ENCODE measurements around the gene ZNF549.

The ZNF549 gene

GRCh38 chr19:57566396-57567265 lies 39.5 kb downstream of the ZNF549 start:
- in situ Hi-C loops (cut with MboI; ENCODE audit: low sequenced_read_pairs), result no loop called here

GRCh38 chr19:57570707-57571106 lies 43.6 kb downstream of the ZNF549 start:
- in situ Hi-C loops (cut with MboI; ENCODE audit: low sequenced_read_pairs), result no loop called here

- in situ Hi-C loops (cut with MboI; ENCODE audit: low sequenced_read_pairs), result no loop called here
Observed at GRCh38 chr19:57572415-57572947, 45.3 kb downstream of the ZNF549 start.

- in situ Hi-C loops (cut with MboI; ENCODE audit: low sequenced_read_pairs), result no loop called here
Observed at GRCh38 chr19:57576661-57577060, 49.5 kb downstream of the ZNF549 start.

GRCh38 chr19:57578487-57579205 lies 51.5 kb downstream of the ZNF549 start, which contains the start of gene ZNF416:
Gene ZNF416, minus strand, starts transcription at chr19:57578911. Its CDS starts 207 bp downstream, at chr19:57578704.
- in situ Hi-C loops (cut with MboI; ENCODE audit: low sequenced_read_pairs), result no loop called here

- in situ Hi-C loops (cut with MboI; ENCODE audit: low sequenced_read_pairs), result no loop called here
Observed at GRCh38 chr19:57583104-57583520, 56.0 kb downstream of the ZNF549 start.

- in situ Hi-C loops (cut with MboI; ENCODE audit: low sequenced_read_pairs), result no loop called here
Observed at GRCh38 chr19:57583521-57584416, 56.6 kb downstream of the ZNF549 start, which contains the start of gene ZIK1. Gene ZIK1, plus strand, starts transcription at chr19:57584145. Its CDS starts 212 bp downstream, at chr19:57584357.

GRCh38 chr19:57587529-57587928 lies 60.4 kb downstream of the ZNF549 start:
- in situ Hi-C loops (cut with MboI; ENCODE audit: low sequenced_read_pairs), result no loop called here

GRCh38 chr19:57599377-57599760 lies 72.2 kb downstream of the ZNF549 start:
- in situ Hi-C loops (cut with MboI; ENCODE audit: low sequenced_read_pairs), result no loop called here

GRCh38 chr19:57599761-57600383 lies 72.7 kb downstream of the ZNF549 start, which contains the start of gene ZNF530:
Gene ZNF530, plus strand, starts transcription at chr19:57599885. Its CDS starts 4,461 bp downstream, at chr19:57604346.
- in situ Hi-C loops (cut with MboI; ENCODE audit: low sequenced_read_pairs), result no loop called here

GRCh38 chr19:57606931-57607330 lies 79.8 kb downstream of the ZNF549 start:
- in situ Hi-C loops (cut with MboI; ENCODE audit: low sequenced_read_pairs), result no loop called here
